ENCODE data around the gene ASTN2.

The ASTN2 gene

DNA sequence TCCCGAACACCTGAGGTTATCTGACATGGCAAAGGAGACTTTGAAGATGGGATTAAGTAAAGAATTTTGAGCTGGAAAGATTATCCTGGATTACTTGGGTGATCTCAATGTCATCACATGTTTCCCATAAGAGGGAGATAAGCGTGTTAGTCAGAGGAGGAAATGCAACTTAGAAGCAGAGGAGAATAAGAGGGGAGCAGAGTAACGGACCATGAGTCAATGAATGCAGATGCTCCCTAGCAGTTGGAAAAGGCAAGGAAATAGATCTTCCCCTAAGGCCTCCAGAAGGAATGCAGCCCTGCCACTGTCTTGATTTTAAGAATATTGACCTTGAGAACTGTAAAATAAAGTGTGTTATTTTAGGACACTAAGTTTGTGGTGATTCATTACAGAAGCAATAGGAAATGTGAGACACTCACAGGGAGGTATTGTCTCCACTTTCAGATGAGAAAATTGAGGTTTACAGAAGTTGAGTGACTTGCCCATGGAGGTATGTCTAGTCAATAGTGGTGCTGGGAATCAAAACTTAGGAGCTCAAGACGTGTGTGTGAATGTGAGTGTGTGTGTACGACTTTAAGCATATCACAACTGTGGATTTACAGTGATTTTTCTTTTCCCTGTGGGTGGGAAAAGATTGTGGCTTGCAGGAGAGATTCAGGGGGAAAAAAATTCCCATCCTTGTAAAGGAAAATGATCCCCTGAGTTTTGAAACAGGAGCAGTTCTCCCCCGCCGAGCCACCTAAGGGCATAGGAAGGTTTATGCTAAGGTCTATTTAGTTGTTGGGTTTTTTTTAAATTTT lies 602.4 kb downstream of the ASTN2 start:
- Histone ChIP-seq H3K36me3 (ENCODE audit: insufficient read depth, low read length) (no peaks in the 10 kb centered on the region), H3K79me2 (ENCODE audit: insufficient read depth, low read length) (no peaks in the 10 kb centered on the region), H3K4me2 (ENCODE audit: insufficient read depth, low read length) (no peak overlapping the region), H2AFZ (ENCODE audit: low read depth, low read length) (no peak overlapping the region), H4K20me1 (ENCODE audit: insufficient read depth, low read length) (no peaks in the 10 kb centered on the region), H3K4me3 (ENCODE audit: low read depth in 1 of 2, low read length in 2 of 2) (no peak overlapping the region), H3K4me1 (ENCODE audit: insufficient read depth, low read length) (no peaks in the 10 kb centered on the region), H3K9ac (ENCODE audit: low read depth, low read length) (no peak overlapping the region), H3K9me3 (ENCODE audit: insufficient read depth, low read length, severe bottlenecking) (no peaks in the 10 kb centered on the region), H3K27me3 (ENCODE audit: insufficient read depth, low read length, poor library complexity) (no peaks in the 10 kb centered on the region), H3K27ac (ENCODE audit: low read length) (no peak overlapping the region)
- ATAC-seq (ENCODE audit: insufficient read depth, low read depth) = no peak
- no peak for DNase-seq
- TF ChIP-seq, protein P1, sequence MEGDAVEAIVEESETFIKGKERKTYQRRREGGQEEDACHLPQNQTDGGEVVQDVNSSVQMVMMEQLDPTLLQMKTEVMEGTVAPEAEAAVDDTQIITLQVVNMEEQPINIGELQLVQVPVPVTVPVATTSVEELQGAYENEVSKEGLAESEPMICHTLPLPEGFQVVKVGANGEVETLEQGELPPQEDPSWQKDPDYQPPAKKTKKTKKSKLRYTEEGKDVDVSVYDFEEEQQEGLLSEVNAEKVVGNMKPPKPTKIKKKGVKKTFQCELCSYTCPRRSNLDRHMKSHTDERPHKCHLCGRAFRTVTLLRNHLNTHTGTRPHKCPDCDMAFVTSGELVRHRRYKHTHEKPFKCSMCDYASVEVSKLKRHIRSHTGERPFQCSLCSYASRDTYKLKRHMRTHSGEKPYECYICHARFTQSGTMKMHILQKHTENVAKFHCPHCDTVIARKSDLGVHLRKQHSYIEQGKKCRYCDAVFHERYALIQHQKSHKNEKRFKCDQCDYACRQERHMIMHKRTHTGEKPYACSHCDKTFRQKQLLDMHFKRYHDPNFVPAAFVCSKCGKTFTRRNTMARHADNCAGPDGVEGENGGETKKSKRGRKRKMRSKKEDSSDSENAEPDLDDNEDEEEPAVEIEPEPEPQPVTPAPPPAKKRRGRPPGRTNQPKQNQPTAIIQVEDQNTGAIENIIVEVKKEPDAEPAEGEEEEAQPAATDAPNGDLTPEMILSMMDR (IDR thresholded peaks at IDR 0.05; ENCODE audit: borderline replicate concordance, extremely low read depth, low read length, poor library complexity, severe bottlenecking) = no peak
- no peak for TF ChIP-seq EZH2 (IDR thresholded peaks at IDR 0.05; ENCODE audit: borderline replicate concordance, low read depth, low read length, severe bottlenecking)

DNA sequence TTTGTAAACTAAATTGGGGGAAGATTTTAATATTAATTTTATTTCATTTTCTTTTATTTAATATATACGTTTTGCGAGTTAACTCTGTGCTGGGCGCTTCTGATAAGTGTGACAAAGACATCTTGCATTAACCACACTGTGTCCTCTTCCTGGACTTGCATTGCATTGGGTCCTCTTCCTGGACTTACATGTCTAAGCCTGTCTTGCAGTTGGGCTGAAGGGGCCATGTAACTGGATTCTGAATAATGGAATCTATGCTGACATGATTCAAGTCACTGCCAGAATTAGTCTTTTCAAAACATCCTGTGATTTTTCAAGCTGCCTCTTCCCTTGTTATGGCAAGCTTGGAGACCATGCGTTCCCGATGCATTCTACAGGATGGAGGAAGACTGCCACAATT lies 605.2 kb downstream of the ASTN2 start:
- TF ChIP-seq EZH2 (IDR thresholded peaks at IDR 0.05; ENCODE audit: borderline replicate concordance, low read depth, low read length, severe bottlenecking) = no peak
- DNase-seq (no peak), ATAC-seq (ENCODE audit: insufficient read depth, low read depth) (no peak)
- Histone ChIP-seq H2AFZ (ENCODE audit: low read depth, low read length) (no peak overlapping the region), H3K9ac (ENCODE audit: low read depth, low read length) (no peak overlapping the region), H3K9me3 (ENCODE audit: insufficient read depth, low read length, severe bottlenecking) (no peaks in the 10 kb centered on the region), H3K4me3 (ENCODE audit: low read depth in 1 of 2, low read length in 2 of 2) (no peak overlapping the region), H3K4me1 (ENCODE audit: insufficient read depth, low read length) (no peaks in the 10 kb centered on the region), H3K4me2 (ENCODE audit: insufficient read depth, low read length) (no peak overlapping the region), H4K20me1 (ENCODE audit: insufficient read depth, low read length) (no peaks in the 10 kb centered on the region), H3K79me2 (ENCODE audit: insufficient read depth, low read length) (no peaks in the 10 kb centered on the region), H3K36me3 (ENCODE audit: insufficient read depth, low read length) (no peaks in the 10 kb centered on the region), H3K27me3 (ENCODE audit: insufficient read depth, low read length, poor library complexity) (no peaks in the 10 kb centered on the region), H3K27ac (ENCODE audit: low read length) (no peak overlapping the region)

DNA sequence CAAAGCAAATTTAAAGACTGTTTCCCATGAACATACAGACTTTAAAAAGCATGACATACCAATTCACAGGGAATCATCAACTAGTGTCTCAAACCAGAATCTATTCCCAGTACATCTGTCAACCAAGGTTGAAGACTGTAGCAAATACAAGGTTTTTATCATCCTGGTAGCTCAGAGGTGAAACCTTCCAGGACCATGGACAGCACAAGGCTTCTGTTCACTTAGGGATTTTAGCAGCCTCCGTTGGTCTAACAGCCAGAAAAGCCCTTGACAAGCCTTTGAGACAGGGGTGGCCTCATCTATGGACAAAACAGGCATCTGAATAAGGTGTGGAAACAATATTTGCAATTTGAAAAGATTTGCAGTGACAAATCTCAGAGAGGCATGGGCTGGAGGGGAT lies 608.8 kb downstream of the ASTN2 start:
- H3K9me3 ChIP-seq (ENCODE audit: insufficient read depth, low read length, severe bottlenecking) = no peaks in the 10 kb centered on the region
- H3K27ac ChIP-seq (ENCODE audit: low read length) = no peak overlapping the region
- no peaks in the 10 kb centered on the region for H4K20me1 ChIP-seq (ENCODE audit: insufficient read depth, low read length)
- H3K4me3 ChIP-seq (ENCODE audit: low read depth in 1 of 2, low read length in 2 of 2) = no peak overlapping the region
- H2AFZ ChIP-seq (ENCODE audit: low read depth, low read length) = no peak overlapping the region
- H3K79me2 ChIP-seq (ENCODE audit: insufficient read depth, low read length) = no peaks in the 10 kb centered on the region
- ATAC-seq (ENCODE audit: insufficient read depth, low read depth) (no peak), DNase-seq (peak; percentile 6)
- H3K36me3 ChIP-seq (ENCODE audit: insufficient read depth, low read length) = no peaks in the 10 kb centered on the region
- no peak overlapping the region for H3K9ac ChIP-seq (ENCODE audit: low read depth, low read length)
- no peaks in the 10 kb centered on the region for H3K4me1 ChIP-seq (ENCODE audit: insufficient read depth, low read length)
- no peaks in the 10 kb centered on the region for H3K27me3 ChIP-seq (ENCODE audit: insufficient read depth, low read length, poor library complexity)
- TF ChIP-seq EZH2 (IDR thresholded peaks at IDR 0.05; ENCODE audit: borderline replicate concordance, low read depth, low read length, severe bottlenecking) = no peak
- TF ChIP-seq, protein P1 (IDR thresholded peaks at IDR 0.05; ENCODE audit: borderline replicate concordance, extremely low read depth, low read length, poor library complexity, severe bottlenecking) = no peak
- H3K4me2 ChIP-seq (ENCODE audit: insufficient read depth, low read length) = no peak overlapping the region

DNA sequence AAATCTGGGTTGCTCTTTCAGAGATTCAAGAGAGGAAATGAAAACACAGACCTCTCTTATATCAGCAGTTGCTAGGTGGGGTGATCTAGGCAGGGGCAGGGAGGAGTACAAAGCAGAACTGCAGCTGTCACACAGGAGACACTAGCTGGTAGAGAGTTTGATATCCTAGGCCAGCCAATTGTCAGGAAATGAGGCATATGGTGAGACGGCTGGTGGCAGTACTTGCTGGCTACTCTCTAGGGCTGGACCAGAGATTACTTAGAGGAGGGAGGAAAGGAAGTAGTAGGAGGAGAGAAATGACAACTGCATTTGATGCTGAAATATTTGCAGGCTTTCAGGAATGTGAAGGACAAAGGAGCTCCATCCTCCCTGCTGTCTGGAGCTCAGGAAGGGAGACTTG lies 614.0 kb downstream of the ASTN2 start:
- Histone ChIP-seq H2AFZ (ENCODE audit: low read depth, low read length) (no peak overlapping the region), H3K79me2 (ENCODE audit: insufficient read depth, low read length) (no peaks in the 10 kb centered on the region), H3K4me3 (ENCODE audit: low read depth in 1 of 2, low read length in 2 of 2) (no peak overlapping the region), H3K4me1 (ENCODE audit: insufficient read depth, low read length) (no peaks in the 10 kb centered on the region), H3K27ac (ENCODE audit: low read length) (no peak overlapping the region), H3K36me3 (ENCODE audit: insufficient read depth, low read length) (no peaks in the 10 kb centered on the region), H3K4me2 (ENCODE audit: insufficient read depth, low read length) (no peak overlapping the region), H4K20me1 (ENCODE audit: insufficient read depth, low read length) (no peaks in the 10 kb centered on the region), H3K9ac (ENCODE audit: low read depth, low read length) (no peak overlapping the region), H3K27me3 (ENCODE audit: insufficient read depth, low read length, poor library complexity) (no peaks in the 10 kb centered on the region), H3K9me3 (ENCODE audit: insufficient read depth, low read length, severe bottlenecking) (no peaks in the 10 kb centered on the region)
- TF ChIP-seq, protein P1 (IDR thresholded peaks at IDR 0.05; ENCODE audit: borderline replicate concordance, extremely low read depth, low read length, poor library complexity, severe bottlenecking) = no peak
- TF ChIP-seq EZH2 (IDR thresholded peaks at IDR 0.05; ENCODE audit: borderline replicate concordance, low read depth, low read length, severe bottlenecking) = no peak
- ATAC-seq (ENCODE audit: insufficient read depth, low read depth) = no peak
- DNase-seq = no peak

Measured in DND-41 (cell line).